ENCODE data around the gene PTH2.

DNA sequence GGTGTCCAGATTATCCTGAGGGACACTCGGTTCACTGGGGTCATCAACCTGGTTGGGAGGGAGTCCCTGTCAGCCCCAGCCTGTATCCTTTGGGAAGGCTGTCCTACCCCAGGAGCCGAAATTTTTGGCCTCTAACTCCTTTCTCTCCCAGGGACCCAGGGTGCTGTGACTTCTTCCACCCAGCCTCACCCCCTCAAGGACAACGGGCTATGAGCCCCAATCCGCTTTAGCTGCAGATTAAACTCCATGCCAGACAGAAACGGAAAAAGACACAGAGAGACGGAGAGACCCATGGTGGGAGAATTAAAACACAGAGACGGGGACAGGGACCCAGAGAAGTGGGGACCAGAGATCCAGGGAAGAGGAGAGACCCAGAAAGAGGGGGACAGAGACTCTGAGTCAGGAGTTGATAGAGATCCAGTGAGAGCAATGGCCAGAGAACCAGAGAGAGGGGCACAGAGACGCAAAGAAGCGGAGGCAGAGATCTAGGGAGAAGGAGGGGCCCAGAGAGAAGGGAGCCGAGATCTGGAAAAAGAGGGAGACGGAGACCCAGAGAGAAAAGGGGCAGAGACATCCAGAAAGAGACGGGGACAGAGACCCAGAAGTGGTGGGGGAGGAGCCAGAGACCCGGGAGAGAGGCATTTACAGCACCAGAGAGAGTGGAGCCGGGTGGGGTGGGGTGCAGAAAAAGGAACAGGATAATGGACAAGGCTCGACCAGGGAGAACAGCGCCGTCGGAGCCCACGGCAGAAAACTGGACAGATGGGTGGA is 17.4 kb upstream of the PTH2 start:
- TF ChIP-seq SNAI2 (CRISPR knock-in tag; IDR thresholded peaks at IDR 0.05): no peak
- no peak for TF ChIP-seq ZFP3 (CRISPR knock-in tag; IDR thresholded peaks at IDR 0.05)
- TF ChIP-seq TSHZ2 (CRISPR knock-in tag; IDR thresholded peaks at IDR 0.05): no peak
- no peak for TF ChIP-seq TCF4 (CRISPR knock-in tag; IDR thresholded peaks at IDR 0.05; ENCODE audit: borderline replicate concordance)
- no peak for TF ChIP-seq TOX (CRISPR knock-in tag; IDR thresholded peaks at IDR 0.05; ENCODE audit: borderline replicate concordance)
- TF ChIP-seq BACH2 (CRISPR knock-in tag; IDR thresholded peaks at IDR 0.05; ENCODE audit: borderline replicate concordance): no peak
- no peak for TF ChIP-seq PPARA (CRISPR knock-in tag; IDR thresholded peaks at IDR 0.05; ENCODE audit: borderline replicate concordance)
- TF ChIP-seq CSRNP3 (CRISPR knock-in tag; IDR thresholded peaks at IDR 0.05): no peak
- no peak for TF ChIP-seq CREB5 (CRISPR knock-in tag; IDR thresholded peaks at IDR 0.05; ENCODE audit: low read depth)
- TF ChIP-seq ZFP30 (CRISPR knock-in tag; IDR thresholded peaks at IDR 0.05): no peak
- TF ChIP-seq OSR1 (CRISPR knock-in tag; IDR thresholded peaks at IDR 0.05): no peak
- no peak for TF ChIP-seq ESRRG (CRISPR knock-in tag; IDR thresholded peaks at IDR 0.05)
- TF ChIP-seq ZNF565 (CRISPR knock-in tag; conservative IDR thresholded peaks at IDR 0.05; ENCODE audit: low read depth): no peak
